ENCODE results near the gene RETREG1.
"Not testable (repeated sequence)": the region's sequence is repeated elsewhere in the genome, so short reads cannot be mapped to it uniquely, and the experiment has no call there.

Gene RETREG1

DNA sequence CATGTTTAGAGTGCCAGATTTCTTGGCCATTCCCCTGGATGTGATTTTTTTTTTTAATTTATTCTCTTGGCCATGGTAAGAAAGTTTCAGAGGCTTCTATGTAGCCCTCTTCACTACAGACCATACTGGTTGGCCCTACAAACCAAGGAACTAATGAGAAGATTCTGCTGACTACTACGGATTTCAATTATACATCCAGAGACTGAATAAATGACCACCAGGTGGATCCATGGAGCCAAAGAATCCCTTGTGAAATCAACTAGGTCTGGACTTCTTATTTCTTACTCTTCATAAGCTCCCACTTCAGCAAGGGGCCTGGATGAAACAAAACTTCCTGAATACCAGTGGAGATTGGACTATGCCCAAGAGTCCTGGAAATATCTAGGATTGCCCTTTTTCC is 178.8 kb downstream of the RETREG1 start:
- H3K56ac ChIP-seq (ENCODE audit: low read length), result no peak overlapping the region
- no peaks in the 10 kb centered on the region for H3K79me1 ChIP-seq (ENCODE audit: low read length)
- H2BK120ac ChIP-seq (ENCODE audit: low read depth, low read length), result no peak overlapping the region
- no peak overlapping the region for H3K4me2 ChIP-seq (ENCODE audit: low read length)
- H3K79me2 ChIP-seq (ENCODE audit: control insufficient read depth, insufficient read depth, low read length), result no peaks in the 10 kb centered on the region
- no peak overlapping the region for H2BK15ac ChIP-seq (replicated peaks; ENCODE audit: low read depth)
- H3K4me1 ChIP-seq (ENCODE audit: control insufficient read depth, low read depth, low read length), result no peaks in the 10 kb centered on the region
- H4K5ac ChIP-seq (ENCODE audit: low read length), result no peak overlapping the region
- no peak overlapping the region for H4K8ac ChIP-seq (ENCODE audit: low read depth, low read length)
- H3K23ac ChIP-seq (ENCODE audit: low read length), result no peak overlapping the region
- WGBS (ENCODE audit: extremely low coverage, insufficient coverage, low lambda C conversion rate), result no CpG with 5 or more reads among the region's 1 CpG
- H3K36me3 ChIP-seq (ENCODE audit: control insufficient read depth, insufficient read depth, low read length), result no peaks in the 10 kb centered on the region
- no peak overlapping the region for H2AK5ac ChIP-seq (ENCODE audit: low read length)
- H3K4me3 ChIP-seq (ENCODE audit: low read length), result no peak overlapping the region
- no peaks in the 10 kb centered on the region for H3K27me3 ChIP-seq (ENCODE audit: insufficient read depth, low read length, poor library complexity)
- H2BK5ac ChIP-seq (ENCODE audit: low read length), result no peak overlapping the region
- no peak overlapping the region for H3K27ac ChIP-seq (ENCODE audit: low read depth, low read length)
- no peak overlapping the region for H3K4ac ChIP-seq (ENCODE audit: low read depth, low read length)
- H3K9ac ChIP-seq (ENCODE audit: low read length), result no peak overlapping the region
- no peak overlapping the region for H3K18ac ChIP-seq (ENCODE audit: low read length)
- DNase-seq, result no peak

DNA sequence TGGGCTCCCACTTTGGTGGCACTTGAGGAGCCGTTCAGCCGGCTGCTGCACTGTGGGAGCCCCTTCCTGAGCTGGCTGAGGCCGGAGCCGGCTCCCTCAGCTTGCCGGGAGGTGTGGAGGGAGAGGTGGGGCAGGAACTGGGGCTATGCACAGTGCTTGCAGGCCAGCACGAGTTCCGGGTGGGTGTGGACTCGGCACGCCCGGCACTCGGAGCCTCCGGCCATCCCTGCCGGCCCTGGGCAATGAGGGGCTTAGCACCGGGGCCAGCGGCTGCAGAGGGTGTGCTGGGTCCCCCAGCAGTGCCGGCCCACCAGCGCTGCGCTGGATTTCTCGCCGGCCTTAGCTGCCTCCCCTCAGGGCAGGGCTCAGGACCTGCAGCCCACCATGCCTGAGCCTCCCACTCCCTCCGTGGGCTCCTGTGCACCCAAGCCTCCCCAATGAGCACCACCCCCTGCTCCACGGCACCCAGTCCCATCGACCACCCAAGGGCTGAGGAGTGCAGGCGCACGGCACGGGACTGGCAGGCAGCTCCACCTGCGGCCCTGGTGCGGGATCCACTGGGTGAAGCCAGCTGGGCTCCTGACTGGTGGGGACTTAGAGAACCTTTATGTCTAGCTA is 180.6 kb downstream of the RETREG1 start:
- not testable (repeated sequence) for H3K79me1 ChIP-seq (ENCODE audit: low read length)

DNA sequence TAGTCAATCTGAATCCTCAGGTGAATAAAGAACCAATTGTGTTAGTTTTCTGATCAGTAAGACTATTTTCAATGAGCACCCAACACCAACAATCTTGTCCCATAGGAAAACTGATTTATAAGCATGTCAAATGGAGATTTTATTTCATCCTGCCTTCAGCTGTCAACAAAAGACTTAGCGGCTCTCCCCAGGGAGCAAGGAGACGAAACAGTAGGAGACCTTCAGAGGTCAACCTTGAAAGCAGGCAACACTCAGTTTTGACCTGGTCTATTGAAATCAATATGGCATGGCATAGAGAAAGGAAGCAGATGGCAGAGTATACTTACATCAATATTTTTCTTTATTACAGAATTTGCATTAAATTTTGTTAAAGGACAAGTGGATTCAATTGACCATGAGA is 185.3 kb downstream of the RETREG1 start:
- Histone ChIP-seq H2AK5ac (ENCODE audit: low read length) (no peak overlapping the region), H3K18ac (ENCODE audit: low read length) (no peak overlapping the region), H3K4me1 (ENCODE audit: control insufficient read depth, low read depth, low read length) (peaks cover 5% of the 10 kb centered on the region), H3K4me3 (ENCODE audit: low read length) (no peak overlapping the region), H3K9ac (ENCODE audit: low read length) (no peak overlapping the region), H3K23ac (ENCODE audit: low read length) (no peak overlapping the region), H3K79me1 (ENCODE audit: low read length) (no peaks in the 10 kb centered on the region), H3K56ac (ENCODE audit: low read length) (no peak overlapping the region), H3K4ac (ENCODE audit: low read depth, low read length) (no peak overlapping the region), H3K4me2 (ENCODE audit: low read length) (no peak overlapping the region), H3K79me2 (ENCODE audit: control insufficient read depth, insufficient read depth, low read length) (no peaks in the 10 kb centered on the region), H4K5ac (ENCODE audit: low read length) (no peak overlapping the region), H3K27me3 (ENCODE audit: insufficient read depth, low read length, poor library complexity) (no peaks in the 10 kb centered on the region), H3K36me3 (ENCODE audit: control insufficient read depth, insufficient read depth, low read length) (no peaks in the 10 kb centered on the region), H4K8ac (ENCODE audit: low read depth, low read length) (no peak overlapping the region), H2BK120ac (ENCODE audit: low read depth, low read length) (no peak overlapping the region), H2BK15ac (replicated peaks; ENCODE audit: low read depth) (no peak overlapping the region), H2BK5ac (ENCODE audit: low read length) (no peak overlapping the region), H3K27ac (ENCODE audit: low read depth, low read length) (no peak overlapping the region)
- no CpG with 5 or more reads among the region's 2 CpGs for WGBS (ENCODE audit: extremely low coverage, insufficient coverage, low lambda C conversion rate)
- DNase-seq, result no peak

More for the DNA sequence above, 180.6 kb downstream of the RETREG1 start:
- not testable (repeated sequence) for H2BK5ac ChIP-seq (ENCODE audit: low read length); H4K8ac ChIP-seq (ENCODE audit: low read depth, low read length); H3K56ac ChIP-seq (ENCODE audit: low read length); H3K18ac ChIP-seq (ENCODE audit: low read length); H3K4ac ChIP-seq (ENCODE audit: low read depth, low read length); H2AK5ac ChIP-seq (ENCODE audit: low read length); H3K27ac ChIP-seq (ENCODE audit: low read depth, low read length); H3K4me2 ChIP-seq (ENCODE audit: low read length); H2BK120ac ChIP-seq (ENCODE audit: low read depth, low read length); H2BK15ac ChIP-seq (replicated peaks; ENCODE audit: low read depth); H3K9ac ChIP-seq (ENCODE audit: low read length); H3K27me3 ChIP-seq (ENCODE audit: insufficient read depth, low read length, poor library complexity); DNase-seq; H3K4me1 ChIP-seq (ENCODE audit: control insufficient read depth, low read depth, low read length); H3K4me3 ChIP-seq (ENCODE audit: low read length); H3K79me2 ChIP-seq (ENCODE audit: control insufficient read depth, insufficient read depth, low read length); H3K23ac ChIP-seq (ENCODE audit: low read length); H3K36me3 ChIP-seq (ENCODE audit: control insufficient read depth, insufficient read depth, low read length); H4K5ac ChIP-seq (ENCODE audit: low read length)
- WGBS (ENCODE audit: extremely low coverage, insufficient coverage, low lambda C conversion rate), result no CpG with 5 or more reads among the region's 28 CpGs

DNA sequence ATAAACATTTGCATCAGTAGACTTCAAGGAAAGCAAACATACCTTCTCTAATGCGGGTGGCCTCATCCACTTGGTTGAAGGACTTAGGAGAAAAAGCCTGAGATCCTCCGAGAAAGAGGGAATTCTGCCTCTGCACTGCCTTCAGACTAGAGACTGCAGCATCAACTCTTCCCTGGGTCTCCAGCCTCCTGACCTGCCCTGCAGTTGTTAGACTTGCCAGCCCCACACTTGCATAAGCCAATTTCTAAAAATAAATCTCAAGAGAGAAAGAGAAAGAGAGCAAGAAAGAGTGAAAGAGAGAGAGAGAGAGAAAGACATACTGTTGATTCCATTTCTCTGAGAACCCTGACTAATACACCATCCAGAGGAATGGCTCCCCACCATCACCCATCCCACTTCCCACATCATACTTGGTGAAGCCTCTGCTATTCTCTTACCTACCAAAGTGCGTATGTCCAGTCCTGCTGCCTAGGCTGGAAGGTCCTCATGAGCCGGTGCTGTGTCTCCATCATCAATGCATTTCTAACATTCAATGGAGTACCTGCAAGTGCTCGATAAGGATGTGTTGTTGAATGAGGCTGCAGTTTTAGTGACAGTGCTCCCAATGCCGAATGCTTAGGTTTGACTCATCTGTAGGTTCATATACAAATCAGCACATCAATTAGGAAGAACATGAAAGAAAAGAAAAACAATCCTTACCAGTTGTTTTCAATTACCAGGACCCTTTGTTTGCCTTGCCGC is 186.3 kb downstream of the RETREG1 start:
- Histone ChIP-seq H2BK120ac (ENCODE audit: low read depth, low read length) (no peak overlapping the region), H4K8ac (ENCODE audit: low read depth, low read length) (no peak overlapping the region), H3K27ac (ENCODE audit: low read depth, low read length) (no peak overlapping the region), H3K4ac (ENCODE audit: low read depth, low read length) (no peak overlapping the region), H3K79me1 (ENCODE audit: low read length) (no peaks in the 10 kb centered on the region), H3K18ac (ENCODE audit: low read length) (no peak overlapping the region), H3K4me3 (ENCODE audit: low read length) (no peak overlapping the region), H2AK5ac (ENCODE audit: low read length) (no peak overlapping the region), H4K5ac (ENCODE audit: low read length) (no peak overlapping the region), H3K36me3 (ENCODE audit: control insufficient read depth, insufficient read depth, low read length) (no peaks in the 10 kb centered on the region), H3K4me2 (ENCODE audit: low read length) (no peak overlapping the region), H2BK5ac (ENCODE audit: low read length) (no peak overlapping the region), H3K79me2 (ENCODE audit: control insufficient read depth, insufficient read depth, low read length) (no peaks in the 10 kb centered on the region), H3K9ac (ENCODE audit: low read length) (no peak overlapping the region), H3K4me1 (ENCODE audit: control insufficient read depth, low read depth, low read length) (peaks cover 8% of the 10 kb centered on the region), H3K56ac (ENCODE audit: low read length) (no peak overlapping the region), H3K27me3 (ENCODE audit: insufficient read depth, low read length, poor library complexity) (no peaks in the 10 kb centered on the region), H3K23ac (ENCODE audit: low read length) (no peak overlapping the region), H2BK15ac (replicated peaks; ENCODE audit: low read depth) (no peak overlapping the region)
- WGBS (ENCODE audit: extremely low coverage, insufficient coverage, low lambda C conversion rate), result no CpG with 5 or more reads among the region's 7 CpGs
- no peak for DNase-seq

DNA sequence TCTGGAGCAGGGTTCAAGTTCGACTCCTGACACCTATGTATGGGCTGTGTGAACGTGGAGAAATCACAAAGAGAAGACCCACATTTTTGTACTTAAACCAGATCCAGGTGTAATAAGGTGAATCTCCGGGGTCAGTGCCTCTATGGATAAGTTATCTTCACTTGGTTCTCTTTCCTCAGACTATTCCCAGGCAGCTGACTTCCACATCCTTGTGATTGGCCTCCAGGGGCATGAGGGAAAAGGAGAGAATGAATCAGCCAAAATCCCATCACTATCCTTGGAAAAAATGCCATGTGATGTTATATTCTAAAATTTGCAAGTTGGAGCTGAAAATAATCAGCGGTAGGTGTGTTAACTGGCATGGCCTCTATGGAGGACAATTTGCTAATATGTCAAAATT is 188.4 kb downstream of the RETREG1 start:
- Histone ChIP-seq H4K8ac (ENCODE audit: low read depth, low read length) (no peak overlapping the region), H3K23ac (ENCODE audit: low read length) (no peak overlapping the region), H3K56ac (ENCODE audit: low read length) (peak overlapping the region; percentile 2), H3K79me2 (ENCODE audit: control insufficient read depth, insufficient read depth, low read length) (no peaks in the 10 kb centered on the region), H2BK15ac (replicated peaks; ENCODE audit: low read depth) (no peak overlapping the region), H3K4me3 (ENCODE audit: low read length) (no peak overlapping the region), H3K4me2 (ENCODE audit: low read length) (no peak overlapping the region), H2AK5ac (ENCODE audit: low read length) (no peak overlapping the region), H2BK5ac (ENCODE audit: low read length) (no peak overlapping the region), H3K27me3 (ENCODE audit: insufficient read depth, low read length, poor library complexity) (no peaks in the 10 kb centered on the region), H3K9ac (ENCODE audit: low read length) (no peak overlapping the region), H2BK120ac (ENCODE audit: low read depth, low read length) (no peak overlapping the region), H4K5ac (ENCODE audit: low read length) (no peak overlapping the region), H3K79me1 (ENCODE audit: low read length) (no peaks in the 10 kb centered on the region), H3K4ac (ENCODE audit: low read depth, low read length) (no peak overlapping the region), H3K4me1 (ENCODE audit: control insufficient read depth, low read depth, low read length) (peaks cover 11% of the 10 kb centered on the region), H3K27ac (ENCODE audit: low read depth, low read length) (no peak overlapping the region), H3K18ac (ENCODE audit: low read length) (no peak overlapping the region), H3K36me3 (ENCODE audit: control insufficient read depth, insufficient read depth, low read length) (no peaks in the 10 kb centered on the region)
- WGBS (ENCODE audit: extremely low coverage, insufficient coverage, low lambda C conversion rate), result no CpG with 5 or more reads among the region's 4 CpGs
- DNase-seq, result peak; percentile 53

Data from mesendoderm (in vitro differentiated cells).